Astrocyte of the spinal cord (primary cell): Measurements from ENCODE around the gene AGR3.

Source experiments
- DNase-seq: peaks from one replicate; pipeline ENCODE4 v3.0.0; 2011; ENCODE audit warnings: low read depth, low spot score
- H3K4me3 ChIP-seq: 2 replicates; pipeline ENCODE4 v1.5.1; 2011; ENCODE audit warnings: low read depth, mild to moderate bottlenecking, low read length, moderate library complexity
- CTCF ChIP-seq: IDR thresholded peaks from 2 replicates; pipeline ENCODE4 v1.5.1; 2012; ENCODE audit warnings: low read depth, mild to moderate bottlenecking, low read length, inconsistent platforms
- in situ Hi-C: cut with HindIII; loops from 2 replicates; pipeline ENCODE4 v1.10.0; 2017; ENCODE audit warnings: low sequenced_read_pairs

The AGR3 gene

GRCh38 chr7:16923019-16923418 lies 41.2 kb upstream of the AGR3 start:
- TF ChIP-seq CTCF: no peak
- no peak overlapping the region for H3K4me3 ChIP-seq
- in situ Hi-C loops: no loop called here
- no peak for DNase-seq

GRCh38 chr7:16921644-16922257 lies 40.0 kb upstream of the AGR3 start:
- peak; percentile 24 for DNase-seq
- TF ChIP-seq CTCF: no peak
- in situ Hi-C loops: no loop called here
- no peak overlapping the region for H3K4me3 ChIP-seq

- no peak overlapping the region for H3K4me3 ChIP-seq
- in situ Hi-C loops: no loop called here
- TF ChIP-seq CTCF: no peak
- DNase-seq: no peak
Measured at GRCh38 chr7:16921151-16921550, 39.4 kb upstream of the AGR3 start.

GRCh38 chr7:16919440-16919839 lies 37.7 kb upstream of the AGR3 start:
- no peak overlapping the region for H3K4me3 ChIP-seq
- TF ChIP-seq CTCF: no peak
- in situ Hi-C loops: no loop called here
- no peak for DNase-seq

- in situ Hi-C loops: no loop called here
- H3K4me3 ChIP-seq: no peak overlapping the region
- peak; percentile 46 for TF ChIP-seq CTCF
- DNase-seq: peak; percentile 74
Measured at GRCh38 chr7:16918288-16918895, 36.6 kb upstream of the AGR3 start.

- DNase-seq: no peak
- TF ChIP-seq CTCF: no peak
- in situ Hi-C loops: no loop called here
- H3K4me3 ChIP-seq: no peak overlapping the region
Measured at GRCh38 chr7:16916738-16917137, 35.0 kb upstream of the AGR3 start.
